K562 (cell line): ENCODE results near the gene PDLIM7. TPM values are rescaled to one million over a fixed set of nuclear protein-coding genes. Genes with fewer than 3 reads are reported as not detected.
A peak's percentile ranks its signal among the peaks of the same experiment; 100 is the strongest.

Experiments
- ATF1 ChIP-seq, 2 experiments: fragments of 450-650 bp in 1 of 2; IDR thresholded peaks; 2 replicates each; pipeline ENCODE4 v1.6.1; 2016; ENCODE audit warnings: missing compliant biosample characterization in 1 of 2, missing genetic modification characterization in 1 of 2
- CHD1 ChIP-seq: fragments of 200-600 bp; sonication (generic); IDR thresholded peaks from one replicate; pipeline ENCODE4 v1.6.1; 2012; ENCODE audit warnings: mild to moderate bottlenecking, moderate library complexity, low read length, inconsistent platforms
- FOXJ2 ChIP-seq: fragments of 200-800 bp; sonication (Bioruptor generic); IDR thresholded peaks from 2 replicates; pipeline ENCODE4 v1.6.1; 2016; ENCODE audit warnings: missing genetic modification characterization, missing compliant biosample characterization
- GTF2E2 ChIP-seq: fragments of 200-800 bp; sonication (Bioruptor generic); IDR thresholded peaks from 2 replicates; pipeline ENCODE4 v1.6.1; 2016; ENCODE audit warnings: missing genetic modification characterization, missing compliant biosample characterization
- JUN ChIP-seq, 2 experiments: sonication (generic) in 1 of 2; formaldehyde crosslinking in 1 of 2; IDR thresholded peaks; 2 replicates each; pipeline versions ENCODE4 v1.6.1 to v1.8.0; 2012 to 2022; ENCODE audit warnings: borderline replicate concordance in 2 of 2, mild to moderate bottlenecking in 2 of 2, improper control_type of control experiment in 1 of 2, low read depth in 1 of 2, low read length in 1 of 2, missing genetic modification reagents in 1 of 2
- JUNB ChIP-seq: fragments of 450-650 bp; formaldehyde crosslinking; conservative IDR thresholded peaks from 2 replicates; pipeline ENCODE4 v1.4.0; 2020; ENCODE audit warnings: mild to moderate bottlenecking
- KHSRP ChIP-seq: fragments of 450-650 bp; IDR thresholded peaks from 2 replicates; pipeline ENCODE4 v1.6.1; 2017
- MBD2 ChIP-seq: sonication (generic); IDR thresholded peaks from 2 replicates; pipeline ENCODE4 v1.6.1; 2016; ENCODE audit warnings: low read depth, borderline replicate concordance
- MXD1 ChIP-seq: fragments of 250-450 bp; sonication (Bioruptor Pico); IDR thresholded peaks from 2 replicates; pipeline ENCODE4 v1.8.0; 2021; ENCODE audit warnings: borderline replicate concordance, mild to moderate bottlenecking, moderate library complexity; ENCODE audit not compliant: poor library complexity, severe bottlenecking
- NFXL1 ChIP-seq: fragments of 450-650 bp; formaldehyde crosslinking; IDR thresholded peaks from 2 replicates; pipeline ENCODE4 v1.4.0; 2021; ENCODE audit warnings: mild to moderate bottlenecking
- PHF8 ChIP-seq: fragments of 200-600 bp; sonication (generic); IDR thresholded peaks from 2 replicates; pipeline ENCODE4 v1.6.1; 2012; ENCODE audit warnings: mixed run types, mild to moderate bottlenecking, inconsistent platforms, low read length, moderate library complexity, borderline replicate concordance
- POLR2AphosphoS2 ChIP-seq: IDR thresholded peaks from 2 replicates; pipeline ENCODE4 v1.6.1; 2012; ENCODE audit warnings: low read length, improper control_type of control experiment
- PRPF4 ChIP-seq: fragments of 200-400 bp; formaldehyde crosslinking; IDR thresholded peaks from one replicate; pipeline ENCODE4 v1.6.1; 2017; ENCODE audit warnings: low read length, low read depth, mild to moderate bottlenecking; ENCODE audit not compliant: insufficient read depth, poor library complexity, severe bottlenecking
- SAP30 ChIP-seq: fragments of 200-600 bp; sonication (generic); IDR thresholded peaks from 2 replicates; pipeline ENCODE4 v1.6.1; 2012; ENCODE audit warnings: borderline replicate concordance, low read depth, mild to moderate bottlenecking, moderate library complexity, low read length, control low read depth, inconsistent platforms; ENCODE audit not compliant: insufficient read depth, poor library complexity, severe bottlenecking
- TRIM28 ChIP-seq: fragments of 450-650 bp; IDR thresholded peaks from 2 replicates; pipeline ENCODE4 v1.6.1; 2017
- ZNF224 ChIP-seq: sonication (generic); formaldehyde crosslinking; IDR thresholded peaks from 2 replicates; pipeline ENCODE4 v1.8.0; 2022; ENCODE audit warnings: mild to moderate bottlenecking, missing genetic modification reagents
- ZNF239 ChIP-seq: fragments of 250-450 bp; sonication (Bioruptor Pico); IDR thresholded peaks from 2 replicates; pipeline ENCODE4 v1.4.0; 2020; ENCODE audit warnings: mild to moderate bottlenecking
- ZNF511 ChIP-seq: sonication (generic); formaldehyde crosslinking; IDR thresholded peaks from 2 replicates; pipeline ENCODE4 v1.8.0; 2022; ENCODE audit warnings: mild to moderate bottlenecking, missing genetic modification reagents
- ZNF644 ChIP-seq: fragments of 200-800 bp; sonication (Bioruptor generic); IDR thresholded peaks from 2 replicates; pipeline ENCODE4 v1.6.1; 2016; ENCODE audit warnings: low read depth, missing genetic modification characterization, missing compliant biosample characterization
- ZNF77 ChIP-seq: fragments of 250-450 bp; sonication (Bioruptor Pico); IDR thresholded peaks from 2 replicates; pipeline ENCODE4 v1.5.0; 2020
- ZNF785 ChIP-seq: fragments of 250-450 bp; sonication (Bioruptor Pico); IDR thresholded peaks from 2 replicates; pipeline ENCODE4 v1.4.0; 2020; ENCODE audit warnings: mild to moderate bottlenecking
- polyA plus RNA-seq, 8 experiments: library from polyadenylated mRNA; depleted of rRNA in 4 of 8; stranded (reverse) in 5 of 8; unstranded in 3 of 8; fragments of >200 nt; fragmentation: Nextera tagmentation in 2 of 8; fragmentation: Illumina TruSeq in 1 of 8; extraction: Ambion mirVana in 2 of 8; extraction: Trizol in 1 of 8; gene quantifications; 2 replicates each; pipeline versions ENCODE4 v1.2.1 to v1.2.3, GENCODE V29; 2011 to 2014; ENCODE audit warnings: inconsistent platforms in 1 of 8, missing spikeins in 1 of 8
- total RNA-seq, 7 experiments: library from RNA; depleted of rRNA in 6 of 7; stranded (reverse); fragments of >200 nt in 6 of 7; fragmentation: Illumina TruSeq in 2 of 7; extraction: Trizol in 2 of 7; gene quantifications; 2 replicates each; pipeline versions ENCODE4 v1.2.1 to v1.2.3, GENCODE V29; 2011 to 2021; ENCODE audit warnings: low replicate concordance in 1 of 7
- TF ChIP-seq, protein P1 (sequence below): fragments of 250-450 bp; sonication (Bioruptor Pico); IDR thresholded peaks from 2 replicates; pipeline ENCODE4 v1.8.0; 2021; ENCODE audit warnings: mild to moderate bottlenecking, moderate library complexity
- TF ChIP-seq, protein P2 (sequence below): fragments of 450-650 bp; IDR thresholded peaks from 2 replicates; pipeline ENCODE4 v1.6.1; 2018; ENCODE audit warnings: mild to moderate bottlenecking, low read depth; ENCODE audit not compliant: partially characterized antibody

Gene PDLIM7
- total and polyA plus RNA-seq, 9 of the 15 experiments (the other 6 are each of a cell fraction or from before 2014, with no cell fraction given) = 2.1 to 124 (median 32.6) TPM

DNA sequence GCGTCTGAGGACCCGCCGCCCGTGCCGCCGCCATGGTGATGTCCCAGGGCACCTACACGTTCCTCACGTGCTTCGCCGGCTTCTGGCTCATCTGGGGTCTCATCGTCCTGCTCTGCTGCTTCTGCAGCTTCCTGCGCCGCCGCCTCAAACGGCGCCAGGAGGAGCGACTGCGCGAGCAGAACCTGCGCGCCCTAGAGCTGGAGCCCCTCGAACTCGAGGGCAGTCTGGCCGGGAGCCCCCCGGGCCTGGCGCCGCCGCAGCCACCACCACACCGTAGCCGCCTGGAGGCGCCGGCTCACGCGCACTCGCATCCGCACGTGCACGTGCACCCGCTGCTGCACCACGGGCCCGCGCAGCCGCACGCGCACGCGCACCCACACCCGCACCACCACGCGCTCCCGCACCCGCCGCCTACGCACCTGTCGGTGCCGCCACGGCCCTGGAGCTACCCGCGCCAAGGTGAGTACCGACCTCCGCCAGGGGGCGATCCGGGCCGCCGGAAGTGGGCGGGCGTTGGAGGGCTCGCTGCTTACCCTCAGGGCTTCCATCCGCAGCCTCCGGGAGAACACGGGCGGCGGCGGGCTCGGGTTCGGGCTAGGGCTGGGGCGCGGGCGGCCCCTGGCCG, 42.3 kb downstream of the PDLIM7 start (continued):
- TF ChIP-seq MXD1 (peak; percentile 60), JUNB (CRISPR knock-in tag) (no peak), SAP30 (no peak), ATF1 (CRISPR knock-in tag; IDR thresholded peaks at IDR 0.05) (no peak), ATF1 (tag; IDR thresholded peaks at IDR 0.05) (no peak), KHSRP (no peak), ZNF239 (CRISPR knock-in tag) (no peak), NFXL1 (CRISPR knock-in tag) (no peak), CHD1 (no peak), GTF2E2 (tag) (no peak), ZNF644 (tag) (peak; percentile 57; the same call in 1 of the 2 replicates), TRIM28 (no peak), POLR2AphosphoS2 (no peak), PHF8 (peak; percentile 62; the same call in 1 of the 2 replicates), ZNF224 (CRISPR knock-in tag) (no peak), JUN (IDR thresholded peaks at IDR 0.05; ENCODE audit: borderline replicate concordance, low read depth, low read length) (peak; percentile 26; the same call in 1 of the 2 replicates), JUN (CRISPR knock-in tag; IDR thresholded peaks at IDR 0.05; ENCODE audit: borderline replicate concordance) (no peak), MBD2 (peak; percentile 20; the same call in 1 of the 2 replicates), ZNF77 (CRISPR knock-in tag) (no peak), PRPF4 (no peak), ZNF511 (CRISPR knock-in tag) (peak; percentile 46; the same call in 1 of the 2 replicates), FOXJ2 (tag) (no peak), ZNF785 (CRISPR knock-in tag) (no peak)
- TF ChIP-seq, protein P1, sequence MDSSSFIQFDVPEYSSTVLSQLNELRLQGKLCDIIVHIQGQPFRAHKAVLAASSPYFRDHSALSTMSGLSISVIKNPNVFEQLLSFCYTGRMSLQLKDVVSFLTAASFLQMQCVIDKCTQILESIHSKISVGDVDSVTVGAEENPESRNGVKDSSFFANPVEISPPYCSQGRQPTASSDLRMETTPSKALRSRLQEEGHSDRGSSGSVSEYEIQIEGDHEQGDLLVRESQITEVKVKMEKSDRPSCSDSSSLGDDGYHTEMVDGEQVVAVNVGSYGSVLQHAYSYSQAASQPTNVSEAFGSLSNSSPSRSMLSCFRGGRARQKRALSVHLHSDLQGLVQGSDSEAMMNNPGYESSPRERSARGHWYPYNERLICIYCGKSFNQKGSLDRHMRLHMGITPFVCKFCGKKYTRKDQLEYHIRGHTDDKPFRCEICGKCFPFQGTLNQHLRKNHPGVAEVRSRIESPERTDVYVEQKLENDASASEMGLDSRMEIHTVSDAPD (CRISPR knock-in tag) = 0 out of 2 replicates have a peak, but pooled peaks have one; percentile 59
- TF ChIP-seq, protein P2, sequence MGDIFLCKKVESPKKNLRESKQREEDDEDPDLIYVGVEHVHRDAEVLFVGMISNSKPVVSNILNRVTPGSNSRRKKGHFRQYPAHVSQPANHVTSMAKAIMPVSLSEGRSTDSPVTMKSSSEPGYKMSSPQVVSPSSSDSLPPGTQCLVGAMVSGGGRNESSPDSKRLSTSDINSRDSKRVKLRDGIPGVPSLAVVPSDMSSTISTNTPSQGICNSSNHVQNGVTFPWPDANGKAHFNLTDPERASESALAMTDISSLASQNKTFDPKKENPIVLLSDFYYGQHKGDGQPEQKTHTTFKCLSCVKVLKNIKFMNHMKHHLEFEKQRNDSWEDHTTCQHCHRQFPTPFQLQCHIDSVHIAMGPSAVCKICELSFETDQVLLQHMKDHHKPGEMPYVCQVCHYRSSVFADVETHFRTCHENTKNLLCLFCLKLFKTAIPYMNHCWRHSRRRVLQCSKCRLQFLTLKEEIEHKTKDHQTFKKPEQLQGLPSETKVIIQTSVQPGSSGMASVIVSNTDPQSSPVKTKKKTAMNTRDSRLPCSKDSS = no peak
